HUES48 (cell line): Measurements from ENCODE around the gene CDK15.
A peak's percentile ranks its signal among the peaks of the same experiment; 100 is the strongest.
"Not testable (repeated sequence)": the region's sequence is repeated elsewhere in the genome, so short reads cannot be mapped to it uniquely, and the experiment has no call there.

Experiments
- H3K27ac ChIP-seq: one replicate; pipeline ENCODE4 v1.7.0; 2013; ENCODE audit warnings: low read depth, low read length, inconsistent platforms
- H3K27me3 ChIP-seq: 2 replicates; pipeline ENCODE4 v1.6.1; 2013; ENCODE audit warnings: mild to moderate bottlenecking, low read length; ENCODE audit not compliant: control insufficient read depth, insufficient read depth
- H3K36me3 ChIP-seq: 2 replicates; pipeline ENCODE4 v1.6.1; 2013; ENCODE audit warnings: low read length; ENCODE audit not compliant: control insufficient read depth, insufficient read depth
- H3K4me1 ChIP-seq: 2 replicates; pipeline ENCODE4 v1.6.1; 2013; ENCODE audit warnings: mild to moderate bottlenecking, low read length; ENCODE audit not compliant: control insufficient read depth, insufficient read depth
- H3K4me3 ChIP-seq: 2 replicates; pipeline ENCODE4 v1.5.1; 2013; ENCODE audit warnings: mild to moderate bottlenecking, low read depth, low read length
- H3K9ac ChIP-seq: 2 replicates; pipeline ENCODE4 v1.6.1; 2013; ENCODE audit warnings: mild to moderate bottlenecking, low read depth, low read length, moderate library complexity
- H3K9me3 ChIP-seq: 2 replicates; pipeline ENCODE4 v1.6.1; 2013; ENCODE audit warnings: low read length; ENCODE audit not compliant: control insufficient read depth, insufficient read depth

Gene CDK15

GRCh38 chr2:201830666-201831065 is 24.3 kb downstream of the CDK15 start:
- Histone ChIP-seq H3K9ac (no peak overlapping the region), H3K4me3 (no peak overlapping the region), H3K36me3 (no peaks in the 10 kb centered on the region), H3K9me3 (no peaks in the 10 kb centered on the region), H3K27ac (no peak overlapping the region), H3K27me3 (no peaks in the 10 kb centered on the region), H3K4me1 (no peaks in the 10 kb centered on the region)

GRCh38 chr2:201831469-201831868 is 25.1 kb downstream of the CDK15 start:
- no peaks in the 10 kb centered on the region for H3K4me1 ChIP-seq
- H3K9me3 ChIP-seq = no peaks in the 10 kb centered on the region
- no peak overlapping the region for H3K4me3 ChIP-seq
- no peak overlapping the region for H3K27ac ChIP-seq
- H3K9ac ChIP-seq = no peak overlapping the region
- no peaks in the 10 kb centered on the region for H3K36me3 ChIP-seq
- H3K27me3 ChIP-seq = no peaks in the 10 kb centered on the region

DNA sequence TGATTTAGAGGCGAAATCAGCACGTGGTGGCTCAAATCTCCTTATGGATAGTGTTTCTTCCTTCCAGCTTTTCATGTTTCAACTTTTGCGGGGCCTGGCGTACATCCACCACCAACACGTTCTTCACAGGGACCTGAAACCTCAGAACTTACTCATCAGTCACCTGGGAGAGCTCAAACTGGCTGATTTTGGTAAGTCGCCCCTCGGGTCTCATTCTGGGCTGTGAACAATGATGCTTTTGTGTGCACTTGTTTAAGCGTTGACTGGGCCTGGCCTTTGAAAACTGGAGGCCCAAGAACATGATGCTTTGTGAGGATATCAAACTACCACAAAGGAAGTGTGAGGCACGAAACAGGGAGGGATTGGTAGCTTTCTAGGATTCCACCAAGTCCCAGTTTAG is 27.4 kb downstream of the CDK15 start:
- Histone ChIP-seq H3K9ac (no peak overlapping the region), H3K4me3 (no peak overlapping the region), H3K4me1 (no peaks in the 10 kb centered on the region), H3K36me3 (no peaks in the 10 kb centered on the region), H3K27me3 (no peaks in the 10 kb centered on the region), H3K27ac (no peak overlapping the region), H3K9me3 (no peaks in the 10 kb centered on the region)

DNA sequence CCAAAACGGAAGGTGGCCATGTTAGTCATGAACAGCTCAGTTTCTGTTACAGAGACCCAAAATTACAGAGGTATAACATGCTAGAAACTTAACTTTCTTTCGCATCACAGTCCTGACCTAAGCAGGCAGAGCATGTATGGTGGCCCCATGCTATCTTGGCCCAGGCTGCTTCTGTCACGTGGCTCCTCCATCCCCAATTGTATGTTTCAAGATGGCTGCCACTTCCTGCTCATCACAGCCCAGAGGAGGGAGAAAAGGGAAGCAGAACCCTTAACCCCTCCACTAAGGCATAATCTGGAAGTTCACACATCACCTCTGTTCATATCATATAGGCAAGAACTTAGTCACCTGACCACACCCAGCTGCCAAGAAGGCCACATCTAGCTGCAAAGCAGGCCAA is 28.7 kb downstream of the CDK15 start:
- no peaks in the 10 kb centered on the region for H3K4me1 ChIP-seq
- no peak overlapping the region for H3K9ac ChIP-seq
- H3K36me3 ChIP-seq = no peaks in the 10 kb centered on the region
- H3K27ac ChIP-seq = no peak overlapping the region
- H3K9me3 ChIP-seq = no peaks in the 10 kb centered on the region
- no peaks in the 10 kb centered on the region for H3K27me3 ChIP-seq
- no peak overlapping the region for H3K4me3 ChIP-seq

GRCh38 chr2:201837391-201837790 is 31.1 kb downstream of the CDK15 start:
- Histone ChIP-seq H3K36me3 (no peaks in the 10 kb centered on the region), H3K4me1 (peaks cover 14% of the 10 kb centered on the region), H3K9me3 (no peaks in the 10 kb centered on the region), H3K27ac (no peak overlapping the region), H3K27me3 (no peaks in the 10 kb centered on the region), H3K4me3 (no peak overlapping the region), H3K9ac (no peak overlapping the region)

DNA sequence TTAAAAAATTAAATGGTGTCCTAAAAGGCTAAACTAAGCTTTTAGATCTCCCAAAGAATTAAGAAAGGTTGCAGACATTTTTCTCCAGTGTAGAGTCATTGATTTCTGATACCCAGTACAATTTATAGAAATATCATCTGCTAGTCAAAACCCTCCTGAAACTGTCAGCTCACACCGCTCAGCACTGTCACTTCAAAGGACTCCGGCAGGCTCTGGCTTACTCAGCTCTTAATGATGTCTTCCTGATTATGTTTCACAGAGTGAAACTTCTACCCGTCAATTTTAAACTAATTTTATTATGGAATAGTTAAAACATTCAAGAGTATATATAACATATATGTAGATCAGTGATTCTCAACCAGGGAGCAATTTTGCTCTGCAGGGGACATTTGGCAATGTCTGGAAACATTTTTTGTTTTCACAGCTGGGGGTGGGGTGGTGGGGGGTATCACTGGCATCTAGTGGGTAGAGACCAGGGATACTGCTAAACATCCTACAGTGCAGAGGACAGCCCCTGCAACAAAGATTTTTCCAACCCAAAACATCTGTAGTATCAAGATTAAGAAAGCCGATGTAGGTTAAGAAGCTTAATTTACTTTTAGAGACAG is 31.6 kb downstream of the CDK15 start:
- Histone ChIP-seq H3K9ac (no peak overlapping the region), H3K27ac (no peak overlapping the region), H3K4me1 (peaks cover 19% of the 10 kb centered on the region), H3K9me3 (no peaks in the 10 kb centered on the region), H3K36me3 (no peaks in the 10 kb centered on the region), H3K4me3 (no peak overlapping the region), H3K27me3 (no peaks in the 10 kb centered on the region)

- peaks cover 20% of the 10 kb centered on the region for H3K4me1 ChIP-seq
- H3K36me3 ChIP-seq = no peaks in the 10 kb centered on the region
- no peaks in the 10 kb centered on the region for H3K27me3 ChIP-seq
- no peaks in the 10 kb centered on the region for H3K9me3 ChIP-seq
- no peak overlapping the region for H3K27ac ChIP-seq
- no peak overlapping the region for H3K4me3 ChIP-seq
- H3K9ac ChIP-seq = no peak overlapping the region
Observed at GRCh38 chr2:201839727-201840126, 33.4 kb downstream of the CDK15 start.

- H3K4me1 ChIP-seq = peaks cover 20% of the 10 kb centered on the region
Observed at GRCh38 chr2:201840726-201841125, 34.4 kb downstream of the CDK15 start.

DNA sequence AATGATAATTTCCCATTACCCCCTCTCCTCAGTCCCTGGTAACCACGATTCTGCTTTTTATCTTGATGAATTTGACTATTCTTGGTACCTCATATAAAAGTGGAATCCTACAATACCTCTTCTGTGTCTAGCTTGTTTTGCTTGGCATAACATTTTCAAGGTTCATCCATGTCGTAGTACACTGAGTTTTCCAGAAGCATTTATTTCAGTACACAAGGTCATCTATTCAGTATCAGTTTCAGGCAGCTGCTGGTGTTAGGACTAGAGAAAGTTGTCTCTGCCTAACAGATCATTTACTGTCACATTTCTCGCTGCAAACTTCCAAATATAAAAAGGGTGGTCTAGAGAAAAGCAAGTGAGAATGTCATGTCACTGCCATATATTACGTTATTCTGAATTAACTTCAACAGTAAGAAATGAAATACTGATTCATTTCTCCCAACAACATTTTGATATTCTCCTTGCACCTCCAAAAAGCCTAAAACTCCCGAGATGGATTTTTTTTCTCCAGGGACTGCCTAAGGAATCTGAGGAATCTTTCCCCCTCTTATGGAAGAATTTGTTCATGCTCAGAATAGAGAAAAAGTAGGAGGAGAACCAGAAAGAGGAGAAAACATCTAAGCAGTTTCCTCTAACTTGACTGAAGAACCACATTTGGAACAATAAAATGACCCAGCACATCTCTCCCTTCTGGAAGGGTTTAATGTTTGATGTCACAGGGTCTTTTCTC is 36.0 kb downstream of the CDK15 start:
- Histone ChIP-seq H3K4me3 (no peak overlapping the region), H3K4me1 (peaks cover 20% of the 10 kb centered on the region), H3K27me3 (no peaks in the 10 kb centered on the region), H3K9me3 (no peaks in the 10 kb centered on the region), H3K36me3 (no peaks in the 10 kb centered on the region), H3K9ac (no peak overlapping the region), H3K27ac (peak overlapping the region; percentile 65)

More at GRCh38 chr2:201840726-201841125, 34.4 kb downstream of the CDK15 start:
- Histone ChIP-seq H3K27me3 (no peaks in the 10 kb centered on the region), H3K27ac (peak overlapping the region; percentile 72), H3K9ac (no peak overlapping the region), H3K4me3 (no peak overlapping the region), H3K36me3 (no peaks in the 10 kb centered on the region), H3K9me3 (no peaks in the 10 kb centered on the region)

DNA sequence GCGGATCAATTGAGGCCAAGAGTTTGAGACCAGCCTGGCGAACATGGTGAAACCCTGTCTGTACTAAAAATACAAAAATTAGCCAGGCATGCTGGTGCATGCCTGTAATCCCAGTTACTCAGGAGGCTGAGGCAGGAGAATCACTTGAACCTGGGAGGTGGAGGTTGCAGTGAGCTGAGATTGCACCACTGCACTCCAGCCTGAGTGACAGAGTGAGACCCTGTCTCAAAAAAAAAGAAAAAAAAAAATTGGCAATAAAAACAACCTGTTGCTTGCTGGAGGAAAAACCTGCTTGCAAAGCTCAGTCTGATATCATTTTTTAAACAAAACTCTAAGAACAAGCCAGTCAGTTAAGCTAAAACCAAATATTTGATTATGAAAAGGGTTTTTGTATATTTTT is 38.6 kb downstream of the CDK15 start:
- not testable (repeated sequence) for H3K9ac ChIP-seq, H3K9me3 ChIP-seq, H3K36me3 ChIP-seq, H3K4me3 ChIP-seq, H3K27me3 ChIP-seq, H3K27ac ChIP-seq
- peaks cover 20% of the 10 kb centered on the region for H3K4me1 ChIP-seq

- Histone ChIP-seq H3K4me1 (peaks cover 10% of the 10 kb centered on the region), H3K27me3 (no peaks in the 10 kb centered on the region), H3K27ac (no peak overlapping the region), H3K36me3 (no peaks in the 10 kb centered on the region), H3K9me3 (no peaks in the 10 kb centered on the region), H3K4me3 (no peak overlapping the region), H3K9ac (no peak overlapping the region)
Observed at GRCh38 chr2:201847481-201847880, 41.1 kb downstream of the CDK15 start.
